ENCODE data around the gene GRM2. TPM values are rescaled to one million over a fixed set of nuclear protein-coding genes. Genes with fewer than 3 reads are reported as not detected.
"Not testable (repeated sequence)": the region's sequence is repeated elsewhere in the genome, so short reads cannot be mapped to it uniquely, and the experiment has no call there.

GRM2 gene
- total RNA-seq, 1 donor from 2014 or later: 0.19 TPM

GRCh38 chr3:51750878-51751277, 44.0 kb downstream of the GRM2 start:
- Mint-ChIP-seq H3K36me3 (ENCODE audit: insufficient read depth) (peaks cover 3% of the 10 kb centered on the region), H3K27ac (no peak overlapping the region), H3K9me3 (ENCODE audit: low read depth) (peaks cover 14% of the 10 kb centered on the region), H3K4me1 (ENCODE audit: low read depth) (peaks cover 12% of the 10 kb centered on the region), H3K27me3 (no peaks in the 10 kb centered on the region), H3K4me3 (ENCODE audit: low read depth) (no peak overlapping the region)
- no peak for DNase-seq (ENCODE audit: low spot score, unreplicated experiment)
- no peak for TF ChIP-seq CTCF (IDR thresholded peaks at IDR 0.05; ENCODE audit: unreplicated experiment)

GRCh38 chr3:51751287-51751686, 44.4 kb downstream of the GRM2 start:
- Mint-ChIP-seq H3K27ac (no peak overlapping the region), H3K9me3 (ENCODE audit: low read depth) (peaks cover 19% of the 10 kb centered on the region), H3K4me1 (ENCODE audit: low read depth) (peaks cover 12% of the 10 kb centered on the region), H3K27me3 (no peaks in the 10 kb centered on the region), H3K36me3 (ENCODE audit: insufficient read depth) (peaks cover 3% of the 10 kb centered on the region), H3K4me3 (ENCODE audit: low read depth) (no peak overlapping the region)
- DNase-seq (ENCODE audit: low spot score, unreplicated experiment): no peak
- TF ChIP-seq CTCF (IDR thresholded peaks at IDR 0.05; ENCODE audit: unreplicated experiment): no peak

- DNase-seq (ENCODE audit: low spot score, unreplicated experiment); H3K27me3 Mint-ChIP-seq; H3K36me3 Mint-ChIP-seq (ENCODE audit: insufficient read depth); H3K4me3 Mint-ChIP-seq (ENCODE audit: low read depth); H3K27ac Mint-ChIP-seq: not testable (repeated sequence)
- H3K4me1 Mint-ChIP-seq (ENCODE audit: low read depth): peaks cover 12% of the 10 kb centered on the region
- peaks cover 34% of the 10 kb centered on the region for H3K9me3 Mint-ChIP-seq (ENCODE audit: low read depth)
These were observed 47.2 kb downstream of the GRM2 start for GRCh38 chr3:51753763-51754750.

GRCh38 chr3:51759203-51759602, 52.3 kb downstream of the GRM2 start:
- H3K9me3 Mint-ChIP-seq (ENCODE audit: low read depth): peaks cover 47% of the 10 kb centered on the region
- TF ChIP-seq CTCF (IDR thresholded peaks at IDR 0.05; ENCODE audit: unreplicated experiment): no peak
- H3K36me3 Mint-ChIP-seq (ENCODE audit: insufficient read depth): peaks cover 5% of the 10 kb centered on the region
- DNase-seq (ENCODE audit: low spot score, unreplicated experiment): no peak
- no peak overlapping the region for H3K4me3 Mint-ChIP-seq (ENCODE audit: low read depth)
- no peak overlapping the region for H3K27ac Mint-ChIP-seq
- H3K4me1 Mint-ChIP-seq (ENCODE audit: low read depth): peaks cover 2% of the 10 kb centered on the region
- no peaks in the 10 kb centered on the region for H3K27me3 Mint-ChIP-seq

Other genes with a start within 250 kb of the GRM2 start
- 21.9 and 22.5 TPM in 2 replicates for gene DCAF1, start 207.1 kb upstream of the GRM2 start, total RNA-seq
- 40.2 and 47.2 TPM in 2 replicates for gene RAD54L2, start 168.3 kb upstream of the GRM2 start, total RNA-seq
- gene TEX264, start 35.8 kb upstream of the GRM2 start, total RNA-seq: 29.6 and 30.6 TPM in 2 replicates
- not detected in 2 replicates for gene IQCF6, start 72.2 kb downstream of the GRM2 start, total RNA-seq
- gene IQCF2, start 154.5 kb downstream of the GRM2 start, total RNA-seq: not detected in 2 replicates
- not detected in 2 replicates for gene IQCF5, start 168.5 kb downstream of the GRM2 start, total RNA-seq
- not detected in 2 replicates for gene IQCF1, start 196.3 kb downstream of the GRM2 start, total RNA-seq
- gene RRP9, start 234.8 kb downstream of the GRM2 start, total RNA-seq: 22.5 and 24.0 TPM in 2 replicates
- 5.4 and 7.9 TPM in 2 replicates for gene PARP3, start 235.3 kb downstream of the GRM2 start, total RNA-seq
- 0.12 TPM in 1 of 2 replicates, not detected in the other for gene GPR62, start 248.3 kb downstream of the GRM2 start, total RNA-seq

Measured in progenitor cell of endocrine pancreas (in vitro differentiated cells).